Measurements from ENCODE around the gene SLC2A13. TPM values are rescaled to one million over a fixed set of nuclear protein-coding genes. Genes with fewer than 3 reads are reported as not detected.

Gene SLC2A13
- total RNA-seq, 1 donor from 2014 or later = 13.0 TPM

DNA sequence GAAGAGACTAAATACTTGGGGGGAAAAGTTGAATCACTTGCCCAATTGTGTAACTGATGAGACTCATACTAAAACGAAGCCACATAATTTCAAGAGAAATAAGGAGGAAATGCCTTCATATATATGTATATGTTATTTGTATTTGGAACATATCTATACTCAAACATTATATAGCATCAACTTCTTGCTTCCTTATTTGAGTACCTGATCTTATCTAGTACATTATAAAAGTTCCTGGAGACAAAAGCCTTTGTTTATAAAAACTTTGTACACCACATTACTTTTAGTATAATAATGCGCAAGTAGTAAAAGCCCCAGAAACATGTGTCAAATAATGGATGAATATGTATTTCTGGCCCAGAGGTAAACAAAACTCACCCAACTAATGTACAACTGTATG, 92.0 kb downstream of the SLC2A13 start:
- intact Hi-C loops (cut with DNase I) = loop anchor here (5.0 kb wide), 1 partner anchor 43 kb away; no protein-coding TSS in a partner anchor

DNA sequence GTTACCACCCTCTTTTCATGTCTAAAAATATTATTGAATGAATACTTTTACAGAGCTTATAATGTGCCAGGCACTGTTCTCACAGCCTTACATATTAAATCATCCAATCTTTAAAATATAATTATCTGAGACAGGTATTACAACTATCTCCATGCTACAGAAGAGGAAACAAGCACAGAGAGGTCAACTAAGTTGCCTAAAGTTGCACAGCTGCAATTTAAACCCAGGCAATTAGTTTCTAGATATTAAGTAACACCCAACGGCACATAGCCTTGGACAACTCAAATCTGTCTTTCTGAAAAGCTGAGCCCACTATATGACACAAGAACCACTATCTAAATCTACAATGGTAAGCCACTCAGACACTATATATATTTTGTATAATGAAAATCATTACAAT, 92.6 kb downstream of the SLC2A13 start:
- intact Hi-C loops (cut with DNase I) = loop anchor here (5.0 kb wide), 1 partner anchor 44 kb away; no protein-coding TSS in a partner anchor
- no peak for DNase-seq (ENCODE audit: low spot score)

More for the DNA sequence above, 92.0 kb downstream of the SLC2A13 start:
- no peak for DNase-seq (ENCODE audit: low spot score)

DNA sequence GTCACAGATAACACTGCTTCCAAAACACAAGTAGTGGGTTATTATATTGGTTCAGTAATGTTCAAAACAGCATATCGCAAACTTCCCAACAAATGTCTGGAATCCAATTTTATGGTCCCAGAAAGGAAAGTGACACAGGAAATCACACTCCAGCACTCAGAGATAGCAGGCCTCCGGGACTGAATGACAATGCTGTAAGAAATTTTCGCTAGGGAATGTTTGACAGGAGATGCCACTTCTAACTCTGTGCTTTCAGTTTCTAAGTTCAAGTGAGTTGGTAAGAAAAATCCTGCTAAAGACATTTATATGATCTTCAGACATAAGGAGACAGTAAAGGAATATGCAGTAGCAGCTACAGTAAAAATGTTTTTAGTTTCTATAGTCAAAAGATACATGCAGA, 93.2 kb downstream of the SLC2A13 start:
- DNase-seq (ENCODE audit: low spot score) = no peak
- intact Hi-C loops (cut with DNase I) = loop anchor here (5.0 kb wide), 1 partner anchor 45 kb away; no protein-coding TSS in a partner anchor

DNA sequence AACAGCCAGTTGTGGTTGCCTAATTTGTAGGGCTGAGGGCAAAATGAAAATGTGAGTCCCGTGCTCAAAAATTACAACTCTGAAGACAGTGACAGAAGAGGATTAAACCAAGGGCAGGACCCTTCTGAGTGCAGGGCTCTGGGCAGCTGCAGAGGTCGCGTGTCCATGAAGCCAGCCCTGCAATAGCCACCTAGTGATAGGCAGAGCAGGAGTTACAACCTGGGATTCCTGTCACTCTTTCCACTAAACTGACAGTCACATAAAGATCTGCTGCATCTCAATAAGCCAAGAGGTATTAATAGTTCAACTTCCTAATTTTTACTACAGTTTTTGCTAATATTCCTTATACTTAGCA, 94.1 kb downstream of the SLC2A13 start:
- intact Hi-C loops (cut with DNase I) = loop anchor here (1.0 to 5.0 kb wide), 2 partner anchors 46 to 96 kb away; no protein-coding TSS in a partner anchor
- no peak for DNase-seq (ENCODE audit: low spot score)

DNA sequence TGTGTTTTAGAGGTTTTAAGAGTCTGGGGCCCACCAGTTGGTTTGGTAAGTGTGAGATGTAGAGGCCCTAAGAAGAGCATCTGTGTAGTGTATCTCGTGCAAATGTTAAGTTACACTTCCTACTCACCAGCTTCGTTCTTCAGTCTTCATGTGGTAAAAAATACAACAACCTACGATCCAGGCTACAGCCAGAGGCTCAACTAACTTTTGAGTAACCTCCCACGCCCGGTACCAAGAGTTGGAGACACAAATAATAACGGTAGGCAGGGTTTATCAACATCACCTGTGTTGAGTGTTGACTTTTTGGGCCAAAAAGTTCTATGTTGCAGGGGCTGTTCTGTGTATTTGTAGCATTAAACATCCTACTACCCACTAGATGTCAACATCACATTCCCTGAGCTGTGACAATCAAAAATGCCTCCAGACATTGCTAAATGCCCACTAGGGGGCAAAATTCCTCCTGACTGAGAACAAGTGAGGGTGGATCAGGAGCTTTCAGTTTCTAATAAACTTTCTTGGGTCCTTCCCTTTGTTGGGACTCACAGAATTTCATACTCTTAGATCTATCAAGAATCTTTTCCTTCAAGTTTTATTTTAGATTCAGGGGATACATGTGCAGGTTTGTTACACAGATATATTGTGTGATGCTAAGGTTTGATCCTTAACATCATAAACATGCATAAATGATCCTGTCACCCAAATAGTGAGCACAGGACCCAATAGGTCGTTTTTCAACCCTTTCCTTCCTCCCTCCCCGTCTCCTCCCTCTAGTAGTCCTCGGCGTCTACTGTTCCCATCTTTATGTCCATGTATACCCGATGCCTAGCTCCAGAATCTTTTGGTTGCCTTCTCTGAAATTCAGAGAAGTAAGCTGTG, 94.7 kb downstream of the SLC2A13 start:
- DNase-seq (ENCODE audit: low spot score) = no peak
- intact Hi-C loops (cut with DNase I) = loop anchor here (1.0 to 5.0 kb wide), 2 partner anchors 46 to 96 kb away; no protein-coding TSS in a partner anchor

DNA sequence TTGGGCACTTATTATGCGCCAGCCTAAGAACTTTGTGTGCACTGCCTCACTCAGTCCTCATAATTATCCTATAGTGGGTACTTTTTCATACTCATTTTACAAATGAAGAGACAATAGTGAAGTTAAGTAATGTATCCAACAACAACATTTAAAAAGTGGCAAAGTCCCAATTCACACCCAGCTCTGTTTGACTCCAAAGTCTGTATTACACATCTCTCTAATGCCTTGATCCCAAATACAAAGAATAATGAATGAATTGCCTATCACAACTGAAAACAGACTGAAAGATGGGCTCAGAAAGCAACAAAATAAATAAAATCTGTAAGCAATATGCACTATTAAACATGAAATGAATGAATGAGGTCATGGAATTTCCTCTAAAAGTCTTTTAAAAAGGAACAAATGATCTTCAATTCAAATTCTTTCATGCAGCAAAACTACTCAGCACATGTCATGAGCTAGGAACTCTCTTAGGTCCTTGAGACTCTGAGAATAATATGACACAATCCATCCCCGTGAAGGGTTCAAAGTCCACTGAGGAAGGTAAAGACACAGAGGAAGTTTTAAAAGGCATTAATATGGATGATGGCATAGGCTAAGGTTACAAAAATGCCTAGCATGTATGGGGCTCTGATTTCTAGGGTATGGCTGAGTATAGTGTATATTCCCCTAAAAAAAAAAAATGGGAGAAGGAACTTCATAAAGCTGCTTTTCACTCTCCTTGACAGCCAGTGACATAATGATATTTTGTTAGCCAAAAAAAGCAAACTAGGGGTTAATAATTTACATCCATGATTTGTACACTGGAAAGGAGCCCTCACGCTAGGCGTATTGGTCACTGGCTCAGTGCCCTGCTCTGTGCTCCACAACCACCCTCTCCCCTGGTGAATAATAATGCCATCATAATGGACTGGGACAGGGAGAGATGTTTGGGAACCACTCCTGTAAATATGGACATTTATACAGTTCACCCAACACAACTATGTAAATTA, 103.4 kb downstream of the SLC2A13 start:
- intact Hi-C loops (cut with DNase I) = no loop called here
- no peak for DNase-seq (ENCODE audit: low spot score)

DNA sequence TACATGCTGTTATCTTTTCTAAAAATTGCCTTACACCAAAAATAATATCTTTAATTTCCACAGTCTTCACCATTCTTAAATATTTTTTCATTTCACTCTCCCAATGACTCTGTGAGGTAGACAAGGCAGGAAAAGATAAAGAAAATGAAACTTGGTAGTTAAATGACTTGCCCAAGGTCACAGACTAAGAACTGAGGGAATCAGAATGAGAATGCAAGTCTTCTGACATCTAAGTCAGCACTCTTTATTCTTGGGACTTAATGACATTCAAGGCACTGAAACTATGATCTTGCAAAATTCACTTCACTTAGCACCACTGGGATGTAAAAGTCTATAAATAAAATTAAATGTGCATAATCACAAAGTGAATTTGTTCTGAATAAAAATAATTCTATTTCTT, 104.5 kb downstream of the SLC2A13 start:
- no peak for DNase-seq (ENCODE audit: low spot score)
- intact Hi-C loops (cut with DNase I) = no loop called here

DNA sequence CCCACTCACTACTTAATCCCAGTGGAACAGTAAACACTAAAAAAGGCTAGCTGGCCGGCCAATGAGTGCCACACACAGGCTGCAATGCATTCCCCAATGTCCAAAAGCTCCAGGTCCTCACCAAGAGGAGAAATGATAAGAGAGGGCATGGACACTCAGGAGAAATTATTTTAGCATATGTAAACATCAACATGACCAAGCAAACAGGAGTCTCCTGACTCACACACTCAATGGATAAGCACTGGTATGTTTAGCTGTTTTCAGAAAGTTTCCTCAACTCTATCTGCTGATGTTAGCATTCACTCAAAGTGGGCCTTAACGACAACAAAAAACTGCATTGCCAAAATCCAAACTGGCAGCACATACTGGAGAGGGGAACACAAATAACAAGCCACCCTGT, 105.0 kb downstream of the SLC2A13 start:
- intact Hi-C loops (cut with DNase I) = no loop called here
- DNase-seq (ENCODE audit: low spot score) = no peak

DNA sequence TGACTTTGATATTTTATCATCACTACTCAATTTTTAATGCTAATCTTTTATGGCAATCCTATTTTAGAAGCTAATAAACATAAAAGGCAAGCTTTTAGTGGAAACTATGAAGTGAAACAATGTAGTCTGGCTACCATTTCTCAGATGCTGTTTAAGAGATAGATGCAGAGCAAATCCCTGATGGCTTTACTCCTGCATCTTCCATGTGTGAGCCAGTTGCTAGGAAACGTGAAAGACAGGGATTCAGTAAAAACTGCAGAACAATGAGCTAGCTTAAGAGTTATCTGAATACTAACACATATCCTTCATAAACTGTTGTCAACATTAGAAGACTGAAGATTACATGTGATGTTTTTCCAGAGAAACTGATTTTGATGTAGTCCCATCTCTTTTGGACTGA, 112.6 kb downstream of the SLC2A13 start:
- DNase-seq (ENCODE audit: low spot score) = no peak
- intact Hi-C loops (cut with DNase I) = no loop called here

DNA sequence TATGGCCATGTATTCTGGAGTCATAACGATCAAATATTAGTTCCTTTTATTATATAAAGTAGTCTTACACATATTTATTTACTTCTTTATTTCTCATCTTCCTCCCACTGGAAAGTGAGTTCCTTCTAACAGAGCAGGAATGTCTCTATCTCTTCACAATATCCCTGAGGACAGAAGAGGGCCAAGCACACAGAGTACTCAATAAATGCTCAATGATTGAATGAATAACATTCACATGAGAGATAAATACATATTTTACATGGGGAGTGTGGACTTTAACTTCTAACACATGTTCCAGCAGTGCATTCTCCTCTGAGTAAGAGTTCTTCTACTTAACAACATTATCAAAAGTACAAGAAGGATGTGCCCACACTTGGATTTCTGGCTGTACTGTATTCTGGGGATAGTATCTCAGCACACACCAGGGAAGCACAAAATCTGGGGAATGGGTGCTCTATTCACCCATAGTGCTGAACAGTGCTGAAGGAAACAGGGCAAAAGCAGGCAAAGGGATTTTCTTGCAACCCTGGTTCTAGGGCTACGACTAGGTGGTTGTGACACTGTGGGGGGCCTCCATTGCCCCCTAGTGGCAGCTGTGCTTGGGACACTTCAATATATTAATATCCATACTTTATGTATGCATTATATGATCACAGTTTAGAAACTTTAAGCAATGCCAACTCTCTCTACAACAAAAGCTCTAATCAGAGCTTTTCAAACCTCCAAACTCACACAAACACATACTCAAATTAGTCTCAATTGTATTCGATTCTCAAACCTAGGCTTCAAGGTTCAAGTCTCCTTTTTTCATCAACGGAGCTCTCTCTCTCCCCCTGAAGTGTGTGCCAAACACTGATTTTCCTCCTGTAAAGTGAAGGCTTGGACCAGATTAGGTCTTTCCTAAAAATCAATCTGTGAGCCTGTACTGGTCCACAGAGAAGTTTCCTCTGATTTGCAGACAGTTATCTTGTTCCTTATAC, 115.5 kb downstream of the SLC2A13 start:
- intact Hi-C loops (cut with DNase I) = no loop called here
- DNase-seq (ENCODE audit: low spot score) = no peak

DNA sequence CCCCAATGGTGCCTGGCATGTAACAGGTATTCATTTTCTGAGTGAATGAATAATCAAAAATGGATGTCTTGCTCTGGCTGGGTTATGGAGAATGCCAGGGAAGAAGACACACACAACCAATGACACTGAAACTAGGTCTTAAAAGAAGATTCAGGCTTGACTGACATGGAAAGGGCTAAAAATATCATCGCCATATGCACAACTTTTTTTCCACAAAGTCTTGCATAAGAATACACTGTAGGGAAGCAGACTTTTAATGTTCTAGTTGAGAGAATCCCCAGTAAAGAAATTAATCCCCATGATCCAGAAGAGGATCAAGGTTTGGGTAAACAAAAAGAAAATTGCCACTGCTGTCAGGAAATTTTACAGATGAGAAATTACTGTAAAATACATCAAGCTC, 116.4 kb downstream of the SLC2A13 start:
- intact Hi-C loops (cut with DNase I) = loop anchor here (5.0 kb wide), 1 partner anchor 227 kb away; no protein-coding TSS in a partner anchor
- DNase-seq (ENCODE audit: low spot score) = no peak

DNA sequence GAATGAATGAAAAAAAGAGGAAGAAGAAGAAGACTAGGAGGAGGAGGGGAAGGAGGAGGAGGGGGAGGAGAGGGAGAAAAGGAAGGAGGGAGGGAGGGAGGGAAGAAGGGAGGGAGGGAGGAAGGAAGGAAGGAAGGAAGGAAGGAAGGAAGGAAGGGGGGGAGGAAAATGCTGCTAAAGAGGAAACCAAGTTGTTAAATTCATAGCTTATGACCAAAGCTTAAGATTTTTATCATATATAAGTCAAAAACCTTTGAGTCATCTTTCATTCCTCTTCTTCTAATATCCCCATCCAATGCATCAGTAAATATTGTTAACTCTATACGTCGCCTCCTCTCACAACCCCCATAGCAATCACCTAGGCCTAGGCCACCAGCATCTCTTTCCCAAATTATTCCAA, 117.3 kb downstream of the SLC2A13 start:
- intact Hi-C loops (cut with DNase I) = loop anchor here (5.0 kb wide), 1 partner anchor 226 kb away; no protein-coding TSS in a partner anchor
- no peak for DNase-seq (ENCODE audit: low spot score)

DNA sequence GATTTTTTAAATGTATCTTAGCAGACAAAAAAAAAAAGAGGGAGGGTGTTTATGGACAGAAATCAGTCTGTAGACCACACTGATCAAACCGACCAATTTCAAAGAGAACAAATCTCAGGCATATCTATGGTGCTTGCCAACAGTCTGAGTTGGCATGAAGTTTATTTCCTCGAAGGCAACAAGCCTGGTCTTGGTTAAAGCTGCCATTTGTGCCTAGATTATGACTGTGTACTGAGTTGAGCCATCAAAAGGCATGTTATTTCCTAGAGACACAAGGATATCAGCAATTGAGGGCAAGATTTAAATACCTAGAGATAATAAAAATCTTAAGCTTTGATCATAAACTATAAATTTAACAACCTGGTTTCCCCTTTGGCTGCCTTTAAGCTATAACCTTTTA, 119.2 kb downstream of the SLC2A13 start:
- intact Hi-C loops (cut with DNase I) = loop anchor here (5.0 kb wide), 1 partner anchor 224 kb away; no protein-coding TSS in a partner anchor
- no peak for DNase-seq (ENCODE audit: low spot score)

DNA sequence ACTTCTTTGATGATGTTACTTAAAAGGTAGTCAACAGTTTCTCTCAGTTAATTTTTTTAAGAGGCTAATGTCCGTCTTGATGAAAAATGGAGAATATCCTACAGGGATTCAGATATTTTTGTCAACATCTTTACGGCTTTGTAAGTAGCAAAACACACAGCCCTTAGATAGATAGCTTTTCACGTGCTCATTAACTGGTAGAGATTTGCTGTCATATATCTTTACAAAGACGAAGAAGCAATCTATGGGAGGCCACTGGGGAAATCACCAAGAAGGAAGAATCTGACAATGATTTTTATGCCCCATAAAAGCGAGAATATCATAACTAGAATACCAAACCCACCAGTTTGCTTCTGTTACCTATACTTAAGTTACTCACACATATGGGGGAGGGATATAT, 121.2 kb downstream of the SLC2A13 start:
- intact Hi-C loops (cut with DNase I) = loop anchor here (5.0 kb wide), 1 partner anchor 222 kb away; no protein-coding TSS in a partner anchor
- no peak for DNase-seq (ENCODE audit: low spot score)

DNA sequence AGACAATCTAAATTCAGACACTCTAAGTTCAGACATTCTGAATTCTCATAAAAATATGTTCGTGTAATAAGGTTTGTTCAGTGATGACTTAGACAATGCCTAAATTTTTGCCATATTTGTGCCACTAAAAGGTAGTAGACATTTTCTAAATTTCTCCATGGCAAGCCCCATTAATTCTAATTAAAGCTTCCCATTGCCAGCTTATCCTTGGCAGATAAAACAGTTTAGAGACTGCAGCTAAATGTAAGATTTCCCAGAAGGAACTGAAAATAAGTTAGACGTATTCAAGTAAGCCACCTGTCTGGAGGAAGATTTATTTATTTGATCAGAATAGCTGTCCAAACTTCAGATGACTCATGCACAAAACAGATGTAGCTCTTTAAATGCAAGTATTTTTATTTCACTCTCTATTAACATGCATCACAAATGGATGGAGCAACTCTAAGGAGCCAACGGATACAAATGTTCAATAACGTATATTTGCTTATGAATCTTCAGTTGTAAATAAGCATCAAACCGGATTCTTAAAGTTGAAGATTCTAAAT, 130.4 kb downstream of the SLC2A13 start:
- DNase-seq (ENCODE audit: low spot score) = no peak

DNA sequence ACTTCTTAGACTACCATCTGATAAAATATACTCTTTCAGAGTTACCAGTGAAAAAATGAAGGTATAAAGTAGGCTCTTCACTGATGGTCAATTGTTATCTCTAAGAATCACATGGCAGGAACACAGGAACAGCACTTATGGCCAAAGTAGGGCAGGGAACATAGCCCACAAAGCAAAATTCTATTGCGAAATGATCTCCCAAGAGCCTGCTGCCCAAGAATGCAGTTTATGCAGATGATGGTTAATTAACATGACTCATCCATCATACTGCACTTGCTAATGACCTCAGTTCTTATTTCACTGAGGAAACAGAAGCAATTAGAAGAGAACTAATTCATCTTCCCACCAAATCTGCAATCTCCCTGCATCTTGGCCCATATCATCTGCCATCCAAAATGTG, 133.8 kb downstream of the SLC2A13 start:
- intact Hi-C loops (cut with DNase I) = no loop called here
- no peak for DNase-seq (ENCODE audit: low spot score)

More for the DNA sequence above, 130.4 kb downstream of the SLC2A13 start:
- intact Hi-C loops (cut with DNase I) = no loop called here

DNA sequence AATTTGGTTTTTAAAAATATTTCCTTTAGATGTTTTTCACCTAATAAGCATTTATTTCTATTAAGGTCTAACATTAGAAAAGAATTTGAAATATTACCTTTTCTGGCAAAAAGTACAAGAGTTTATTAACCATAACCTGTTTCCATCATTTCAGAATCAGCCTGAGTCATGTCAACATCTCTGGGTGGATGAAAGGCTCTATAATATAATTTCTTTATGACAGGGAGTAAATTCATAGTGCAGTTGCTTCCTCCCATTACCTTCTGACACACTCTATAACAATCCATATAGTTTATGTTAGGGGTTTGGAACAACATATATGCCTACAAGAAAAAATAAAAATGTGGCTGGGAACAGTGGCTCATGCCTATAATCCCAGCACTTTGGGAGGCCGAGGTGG, 134.5 kb downstream of the SLC2A13 start:
- DNase-seq (ENCODE audit: low spot score) = no peak
- intact Hi-C loops (cut with DNase I) = no loop called here

DNA sequence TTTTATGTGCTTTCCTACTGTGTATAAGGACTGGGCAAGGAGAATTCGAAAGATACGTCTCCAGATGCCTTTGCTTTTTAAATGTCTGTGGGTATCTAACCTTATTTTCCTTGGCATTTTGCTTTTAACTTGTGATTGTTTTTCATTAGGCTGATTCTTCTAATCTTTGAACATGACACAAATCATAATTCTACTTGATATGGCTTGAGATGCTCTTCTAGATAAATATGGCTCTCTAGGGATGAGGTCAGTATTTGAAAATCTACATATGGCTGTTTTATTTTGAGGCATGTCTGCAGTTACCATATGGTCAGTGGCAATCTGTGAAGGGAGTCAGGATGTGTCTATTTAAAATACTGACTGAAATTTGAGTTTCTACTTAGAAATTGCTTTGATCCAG, 139.2 kb downstream of the SLC2A13 start:
- no peak for DNase-seq (ENCODE audit: low spot score)
- intact Hi-C loops (cut with DNase I) = no loop called here

All from cardiac septum (tissue), 1 donor.